Measurements from ENCODE around the gene GPR15LG.

Gene GPR15LG

DNA sequence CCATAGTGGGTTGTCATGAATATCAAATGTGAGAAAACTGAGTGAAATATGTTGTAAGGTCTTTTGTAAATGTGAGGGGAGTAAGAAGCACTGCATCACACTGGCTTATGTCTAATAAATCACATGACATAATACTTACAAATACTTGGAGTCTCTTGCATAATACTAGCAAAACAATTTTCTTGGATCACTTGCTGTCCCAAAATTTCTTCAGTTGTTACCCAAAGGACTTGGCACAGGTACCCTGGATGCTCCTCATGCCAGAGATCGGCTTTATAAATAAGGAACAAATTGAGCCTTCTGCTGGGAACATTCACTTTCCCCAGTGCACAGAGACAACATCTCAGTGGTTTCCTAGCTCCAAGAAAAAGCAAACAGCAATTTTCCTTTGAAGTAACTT lies 56.8 kb downstream of the GPR15LG start:
- Mint-ChIP-seq H3K27me3 (ENCODE audit: low read depth) (peaks cover 9% of the 10 kb centered on the region), H3K9me3 (no peaks in the 10 kb centered on the region), H3K27ac (no peak overlapping the region), H3K4me1 (ENCODE audit: low read depth) (no peaks in the 10 kb centered on the region), H3K4me3 (no peak overlapping the region), H3K36me3 (ENCODE audit: low read depth) (no peaks in the 10 kb centered on the region)

DNA sequence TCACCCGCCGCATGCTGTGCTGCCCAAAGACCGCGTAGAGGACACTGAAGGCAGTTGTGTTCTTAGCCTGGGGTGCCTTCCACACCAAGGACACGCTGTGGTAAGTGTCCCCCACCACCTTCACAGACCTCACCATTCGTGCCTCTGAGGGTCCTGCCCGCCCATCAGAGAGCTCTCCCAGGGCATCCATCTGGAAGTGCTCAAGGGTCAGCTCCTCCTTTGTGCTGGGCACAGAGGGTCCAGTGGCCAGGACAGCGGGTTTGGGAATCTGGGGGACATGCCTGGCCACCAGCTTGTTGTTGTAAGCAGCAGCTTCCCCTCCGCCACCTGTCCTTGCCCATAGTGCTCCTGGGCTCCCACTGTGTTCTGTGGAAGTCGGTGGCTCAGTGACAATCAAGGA lies 58.8 kb downstream of the GPR15LG start:
- H3K27ac Mint-ChIP-seq = no peak overlapping the region
- H3K27me3 Mint-ChIP-seq (ENCODE audit: low read depth) = peaks cover 14% of the 10 kb centered on the region
- H3K4me3 Mint-ChIP-seq = no peak overlapping the region
- no peaks in the 10 kb centered on the region for H3K36me3 Mint-ChIP-seq (ENCODE audit: low read depth)
- no peaks in the 10 kb centered on the region for H3K4me1 Mint-ChIP-seq (ENCODE audit: low read depth)
- H3K9me3 Mint-ChIP-seq = no peaks in the 10 kb centered on the region

DNA sequence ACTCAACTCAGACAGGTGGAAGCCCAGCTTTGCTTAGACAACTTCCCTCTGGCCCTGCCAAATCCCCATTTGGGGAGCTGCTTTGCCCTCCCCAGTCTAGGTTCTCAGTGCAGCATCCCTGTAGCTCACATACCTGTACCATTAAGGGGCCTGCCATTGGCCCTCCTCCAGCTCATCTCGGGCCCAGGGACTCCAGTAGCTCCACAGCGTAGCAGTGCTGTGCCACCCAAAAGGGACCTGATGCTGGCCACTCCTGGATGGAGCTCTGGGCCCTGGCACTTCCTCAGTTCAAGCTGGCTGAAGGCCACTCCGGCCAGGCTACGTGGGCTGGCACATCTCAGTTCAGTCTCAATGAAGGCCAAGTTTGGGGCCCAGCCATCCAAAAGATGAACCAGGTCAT lies 60.3 kb downstream of the GPR15LG start:
- Mint-ChIP-seq H3K27me3 (ENCODE audit: low read depth) (peaks cover 13% of the 10 kb centered on the region), H3K4me3 (no peak overlapping the region), H3K4me1 (ENCODE audit: low read depth) (no peaks in the 10 kb centered on the region), H3K27ac (no peak overlapping the region), H3K36me3 (ENCODE audit: low read depth) (no peaks in the 10 kb centered on the region), H3K9me3 (no peaks in the 10 kb centered on the region)

DNA sequence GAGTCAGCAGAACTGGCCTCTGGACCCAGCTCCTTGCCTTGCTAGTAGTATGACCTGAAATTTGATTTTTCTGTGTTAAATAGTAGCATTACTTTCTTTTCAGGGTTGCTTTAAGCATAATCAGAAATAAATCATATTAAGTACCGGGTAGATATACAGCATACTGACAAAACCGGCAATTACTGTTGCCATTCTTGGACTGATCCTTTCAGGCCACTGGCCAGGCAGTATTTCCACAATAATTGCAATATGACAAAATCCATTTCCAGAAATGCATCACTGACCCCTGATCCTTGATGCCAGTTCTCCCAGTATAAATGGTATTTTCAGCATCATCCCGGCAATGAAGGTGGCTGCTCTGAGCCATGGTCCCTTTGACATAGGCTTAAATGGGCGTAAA lies 60.9 kb downstream of the GPR15LG start:
- Mint-ChIP-seq H3K4me3 (no peak overlapping the region), H3K4me1 (ENCODE audit: low read depth) (no peaks in the 10 kb centered on the region), H3K9me3 (no peaks in the 10 kb centered on the region), H3K27ac (no peak overlapping the region), H3K36me3 (ENCODE audit: low read depth) (no peaks in the 10 kb centered on the region), H3K27me3 (ENCODE audit: low read depth) (peaks cover 17% of the 10 kb centered on the region)

Measured in T-helper 1 cell treated with Interleukin-12 subunit alpha and Interleukin-12 subunit beta and Interleukin-4 antibody, amounts not matched to agents 30 μg/mL and 1 μg/mL, for 36 hours (primary cell).